ENCODE results near the gene KCNH2.

Gene KCNH2

DNA sequence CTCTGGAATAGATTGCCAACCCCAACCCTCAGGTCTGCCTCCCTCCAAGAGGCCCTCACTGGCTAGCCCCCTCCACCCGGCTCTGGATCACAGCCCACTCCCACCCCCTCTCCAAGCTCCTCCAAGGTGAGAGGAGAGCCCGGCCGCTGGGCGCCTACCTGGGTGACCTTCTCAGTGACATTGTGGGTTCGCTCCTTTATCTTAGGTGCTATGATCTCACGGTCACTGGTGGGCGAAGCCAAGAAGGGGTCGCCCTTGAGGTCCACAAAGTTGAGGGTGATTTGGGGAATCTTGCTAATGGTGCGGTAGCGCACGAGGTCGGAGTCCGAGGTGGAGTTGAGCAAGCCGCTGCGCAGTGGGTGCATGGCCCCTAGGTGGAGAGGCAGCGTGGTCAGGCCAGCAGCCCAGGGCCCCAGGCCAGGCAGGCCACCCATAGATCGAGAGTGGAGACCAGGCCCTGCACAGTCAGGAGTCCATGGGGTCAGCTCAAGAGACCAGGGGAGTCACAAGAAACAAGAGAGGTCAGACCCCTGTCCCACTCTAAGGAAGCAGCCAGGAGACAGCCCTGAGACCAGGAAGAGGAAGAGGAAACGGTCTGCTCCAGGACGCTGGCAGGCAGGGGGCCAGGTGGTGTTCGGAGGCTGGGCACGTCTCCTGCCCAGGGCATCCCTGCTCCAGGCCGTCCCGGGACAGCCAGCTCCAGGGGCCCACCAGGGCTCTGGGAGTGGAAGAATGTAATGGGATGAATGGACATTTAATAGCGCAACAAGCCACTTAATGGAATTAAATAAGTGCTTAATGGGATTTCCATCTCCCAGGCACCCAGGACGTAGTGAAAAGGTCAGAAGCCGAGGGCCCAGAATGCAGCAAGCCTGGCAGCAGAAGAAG is 20.7 kb downstream of the KCNH2 start:
- DNase-seq, result no peak

DNA sequence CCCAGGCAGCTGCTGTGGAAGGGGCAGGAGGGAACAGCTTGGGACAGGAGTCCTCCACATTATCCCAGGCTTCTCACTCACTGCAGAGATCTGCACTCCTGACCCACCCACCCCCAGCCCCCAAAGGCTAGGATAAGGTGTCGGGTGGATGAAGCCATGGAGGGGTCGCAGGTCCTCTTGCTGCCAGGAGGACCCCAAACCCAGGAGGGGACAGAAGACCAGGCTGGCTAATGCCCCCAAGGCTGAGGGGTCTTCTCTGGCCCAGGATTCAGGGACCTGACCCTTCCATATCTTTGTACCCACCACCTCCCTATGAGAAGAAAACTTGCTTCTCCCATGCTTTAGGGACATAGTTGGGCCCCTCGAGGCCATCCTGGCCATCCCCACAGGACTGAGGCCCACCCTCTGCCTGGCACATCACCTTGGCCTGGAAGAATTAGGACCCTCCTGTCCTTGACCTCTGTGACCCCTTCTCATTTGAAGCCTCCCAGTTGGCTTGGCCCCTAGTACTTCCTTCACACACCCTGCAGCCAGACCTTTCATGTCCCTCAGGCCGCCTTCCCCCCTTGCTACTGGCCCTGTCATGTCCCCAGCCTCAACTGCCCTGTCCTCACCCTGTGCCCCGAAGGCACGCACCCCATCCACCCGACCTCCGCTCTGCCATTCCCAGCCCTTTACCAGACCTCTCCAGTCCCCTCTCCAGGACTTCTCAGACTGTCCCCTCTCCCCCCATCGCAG is 21.6 kb downstream of the KCNH2 start:
- DNase-seq, result no peak

GRCh38 chr7:150955519-150956394 is 22.4 kb downstream of the KCNH2 start:
- no peak for DNase-seq

DNA sequence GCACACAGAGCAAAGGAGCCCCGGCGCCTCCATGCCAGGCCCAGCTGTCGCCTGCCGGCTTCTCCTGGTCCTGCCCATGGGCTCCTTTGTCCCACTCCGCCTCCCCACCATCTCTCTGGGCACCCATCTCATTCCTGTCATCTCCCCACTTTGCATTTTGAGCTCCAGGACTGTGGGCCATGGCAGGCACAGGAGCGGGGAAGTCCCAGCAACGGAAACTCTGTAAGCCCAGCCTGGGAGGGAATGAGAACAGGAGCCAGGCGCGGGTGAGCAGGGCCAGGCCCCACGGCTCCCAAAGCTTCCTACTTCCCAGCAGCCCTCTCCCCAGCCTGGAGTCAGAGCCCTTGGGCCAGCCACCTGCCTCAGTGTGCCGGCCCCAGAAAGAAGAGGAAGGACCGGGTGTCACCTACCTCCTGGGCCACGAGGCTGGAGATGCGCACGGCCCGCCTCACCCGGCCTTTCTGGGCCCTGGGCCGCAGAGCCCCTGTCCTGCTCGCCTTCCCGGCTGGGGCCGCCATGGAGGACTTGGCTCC is 23.1 kb downstream of the KCNH2 start:
- DNase-seq, result no peak

DNA sequence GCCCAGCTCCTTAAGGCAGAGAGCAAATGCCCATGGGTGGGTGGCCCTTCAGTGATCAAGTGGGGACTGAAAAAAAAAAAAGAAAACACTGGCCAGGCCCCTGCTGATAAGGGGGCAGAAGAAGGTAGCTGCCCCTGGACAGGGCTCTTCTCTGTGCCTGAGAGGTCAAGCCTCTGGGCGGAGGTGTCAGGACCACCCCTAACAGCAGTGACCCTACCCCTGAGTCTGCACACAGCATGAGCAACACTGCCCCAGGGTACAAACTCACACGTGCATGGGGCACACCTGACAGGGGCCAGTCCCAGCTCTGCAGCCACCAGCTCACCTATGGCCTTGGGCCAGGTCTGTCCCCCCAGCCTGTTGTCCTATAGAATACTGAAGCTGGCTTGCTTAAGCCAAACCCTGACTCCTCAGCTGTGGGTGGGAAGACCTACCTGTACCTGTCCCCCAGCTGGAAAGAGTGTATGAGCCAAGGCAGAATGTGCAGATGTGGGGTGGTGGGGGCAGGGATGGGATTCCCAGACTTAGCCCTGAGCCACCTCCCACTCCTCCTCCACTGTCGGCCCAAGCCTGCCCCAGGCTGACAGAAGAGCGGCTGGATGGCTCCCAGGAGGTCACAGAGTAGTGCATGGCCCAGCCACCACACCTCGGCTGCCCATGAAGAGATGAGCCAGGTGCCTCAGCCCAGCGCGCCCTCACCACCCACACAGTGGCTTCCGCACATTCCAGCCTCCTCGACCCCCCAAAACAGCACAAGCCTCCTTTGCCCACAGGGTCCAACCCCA is 23.7 kb downstream of the KCNH2 start:
- DNase-seq, result no peak

DNA sequence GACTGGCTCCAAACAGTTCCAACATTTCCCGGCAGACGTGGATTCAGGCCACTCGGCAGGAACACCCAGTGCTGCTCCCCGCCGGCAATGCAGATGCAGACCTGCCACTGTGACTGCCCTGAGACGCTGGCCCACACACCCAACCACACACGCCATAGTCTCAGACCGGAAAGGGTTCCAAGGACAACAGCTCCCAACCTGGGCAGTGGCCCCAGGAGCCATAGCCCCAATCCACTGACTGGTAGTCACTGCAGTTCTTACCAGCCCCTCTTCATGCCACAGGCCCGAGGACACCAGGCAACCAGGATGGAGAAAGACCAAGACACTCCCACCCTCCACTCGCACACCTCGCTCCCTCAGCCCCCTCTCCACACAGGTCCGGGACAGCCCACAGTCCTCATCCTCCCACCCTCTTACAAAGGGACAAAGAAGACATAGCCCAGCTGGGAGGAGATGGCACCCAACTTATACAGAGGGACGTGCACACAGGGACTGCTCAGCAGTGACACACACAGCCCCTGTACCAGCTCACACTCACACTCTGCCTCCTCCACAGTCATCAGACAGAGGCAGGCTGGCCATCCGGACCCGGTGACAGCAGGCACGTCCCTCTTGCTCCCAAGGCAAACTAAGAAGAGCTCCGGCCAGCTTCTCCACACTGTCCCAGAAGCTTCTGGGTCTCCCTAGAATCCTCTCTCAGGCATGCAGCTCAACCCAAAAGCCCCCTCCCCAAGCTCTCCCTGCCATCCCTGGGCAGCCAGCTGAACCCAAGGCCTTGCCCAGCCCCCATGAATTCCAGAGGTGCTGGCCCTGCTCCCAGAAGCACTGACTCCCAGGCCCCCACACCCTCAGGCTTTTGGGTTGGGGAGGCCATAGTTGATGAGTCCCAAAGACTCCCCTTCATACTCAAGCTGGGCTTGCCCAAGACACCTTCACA is 24.8 kb downstream of the KCNH2 start:
- DNase-seq, result no peak

DNA sequence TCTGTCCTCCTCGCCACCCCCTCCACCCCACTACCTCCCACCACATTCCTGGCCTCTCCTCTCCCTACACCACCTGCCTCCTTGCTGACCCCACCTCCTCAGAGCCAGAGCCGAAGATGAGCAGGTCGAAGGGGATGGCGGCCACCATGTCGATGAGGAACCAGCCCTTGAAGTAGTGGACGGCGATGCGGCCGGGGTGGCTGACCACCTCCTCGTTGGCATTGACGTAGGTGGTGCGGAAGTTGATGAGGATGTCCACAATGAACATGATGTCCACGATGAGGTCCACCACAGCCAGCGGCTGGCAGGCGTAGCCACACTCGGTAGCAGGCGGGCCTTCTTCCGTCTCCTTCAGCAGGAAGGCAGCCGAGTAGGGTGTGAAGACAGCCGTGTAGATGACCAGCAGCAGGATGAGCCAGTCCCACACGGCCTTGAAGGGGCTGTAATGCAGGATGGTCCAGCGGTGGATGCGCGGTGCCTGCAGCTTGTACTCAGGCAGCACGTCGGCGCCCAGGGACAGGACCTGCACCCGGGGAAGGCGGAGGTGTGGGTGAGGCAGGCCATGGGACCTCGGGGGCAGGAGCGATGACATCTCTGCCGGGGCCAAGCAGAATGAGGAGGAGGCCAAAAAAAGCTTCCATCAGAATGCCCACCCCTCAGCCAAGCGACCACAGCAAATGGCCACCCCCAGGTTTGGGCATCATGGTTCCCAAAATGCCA is 25.6 kb downstream of the KCNH2 start:
- no peak for DNase-seq

- no peak for DNase-seq
Measured at GRCh38 chr7:150951521-150951920, 26.6 kb downstream of the KCNH2 start.

GRCh38 chr7:150951181-150951520 is 27.0 kb downstream of the KCNH2 start:
- no peak for DNase-seq

DNA sequence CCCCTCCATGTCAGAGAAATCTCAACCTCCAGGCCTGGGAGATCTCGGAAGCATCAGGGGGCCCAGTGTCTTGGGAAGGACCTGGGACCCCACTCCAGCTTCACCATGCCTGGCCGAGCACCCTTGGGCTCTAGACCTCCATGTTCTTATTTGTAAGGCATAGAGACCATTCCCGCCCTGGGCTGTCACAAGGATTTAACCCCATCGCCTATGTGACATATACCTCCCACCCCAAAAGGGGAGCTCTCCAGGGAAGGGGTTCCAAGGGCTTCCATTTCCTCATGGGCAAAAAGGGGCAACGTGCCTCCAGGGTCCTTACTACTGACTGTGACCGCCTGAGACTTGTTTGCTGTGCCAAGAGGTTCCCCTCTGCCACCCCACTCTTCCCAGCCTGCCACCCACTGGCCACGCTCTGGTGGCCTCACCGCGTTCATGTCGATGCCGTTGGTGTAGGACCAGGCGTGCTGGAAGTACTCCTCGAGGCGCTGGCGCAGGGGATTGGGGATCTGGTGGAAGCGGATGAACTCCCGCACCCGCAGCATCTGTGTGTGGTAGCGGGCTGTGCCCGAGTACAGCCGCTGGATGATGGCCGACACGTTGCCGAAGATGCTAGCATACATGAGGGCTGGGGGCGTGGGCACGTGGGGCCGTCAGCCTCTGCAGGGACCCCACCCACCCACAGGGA is 27.5 kb downstream of the KCNH2 start:
- no peak for DNase-seq

GRCh38 chr7:150949971-150950491 is 28.1 kb downstream of the KCNH2 start:
- DNase-seq, result no peak

- DNase-seq, result no peak
Measured at GRCh38 chr7:150949564-150949963, 28.6 kb downstream of the KCNH2 start.

- no peak for DNase-seq
Measured at GRCh38 chr7:150948791-150949251, 29.3 kb downstream of the KCNH2 start.

GRCh38 chr7:150947761-150948651 is 30.1 kb downstream of the KCNH2 start:
- no peak for DNase-seq

DNA sequence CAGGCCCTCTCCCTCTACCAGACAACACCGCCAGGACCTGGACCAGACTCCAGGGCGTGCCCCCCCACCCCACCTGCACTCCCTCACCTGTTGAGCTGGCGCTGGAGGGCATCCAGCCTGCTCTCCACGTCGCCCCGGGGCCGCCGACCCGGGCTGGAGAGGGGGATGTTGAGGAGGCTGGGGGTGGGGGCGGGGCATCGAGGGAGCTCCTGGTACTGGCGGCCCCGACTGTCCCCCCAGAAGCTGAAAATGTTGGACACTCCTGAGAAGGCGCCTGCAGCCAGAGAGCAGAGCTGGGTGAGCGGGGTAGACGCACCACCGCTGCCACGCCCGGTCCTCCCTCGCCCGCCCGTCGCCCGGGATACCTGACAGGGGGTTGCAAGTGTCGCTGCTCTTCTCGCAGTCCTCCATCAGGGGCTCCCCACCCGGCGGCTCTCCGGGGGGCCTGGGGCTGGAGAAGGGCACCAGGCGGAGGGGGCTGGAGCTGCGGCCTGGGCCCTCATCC is 30.8 kb downstream of the KCNH2 start:
- no peak for DNase-seq

- no peak for DNase-seq
Measured at GRCh38 chr7:150946421-150947240, 31.5 kb downstream of the KCNH2 start.

DNA sequence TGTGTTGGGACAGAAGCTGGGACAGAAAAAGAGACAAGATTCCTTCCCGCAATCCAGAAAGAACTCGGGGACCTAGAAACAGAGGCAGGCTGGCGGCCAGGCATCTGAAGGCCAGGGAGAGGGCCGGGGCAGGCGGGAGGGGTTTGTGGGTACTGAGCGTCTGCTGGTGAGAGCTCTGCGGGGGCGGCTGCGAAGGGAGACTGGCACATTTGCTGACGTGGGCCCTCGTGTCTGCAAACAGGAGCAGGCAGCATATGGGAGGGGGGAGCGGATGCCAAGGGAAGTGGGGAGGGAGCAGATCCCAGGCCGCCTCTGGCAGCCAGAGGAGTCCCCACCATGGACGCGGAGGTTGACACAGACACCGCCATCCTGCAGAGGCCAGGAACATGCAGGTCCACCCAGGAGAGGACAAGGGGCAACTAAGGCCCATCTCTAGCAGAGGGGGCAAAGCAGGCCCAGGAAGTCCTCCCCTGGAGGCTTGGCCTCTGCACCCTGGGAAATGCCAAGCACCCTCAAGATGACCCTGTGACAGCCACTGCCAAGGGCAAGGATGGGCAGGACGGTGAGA is 32.2 kb downstream of the KCNH2 start:
- no peak for DNase-seq
